HG03378 (cell line): ENCODE results near the gene TP73.
"Not testable (repeated sequence)": the region's sequence is repeated elsewhere in the genome, so short reads cannot be mapped to it uniquely, and the experiment has no call there.

ENCODE experiments used
- ATAC-seq: cut with Tn5 transposase; IDR thresholded peaks from one replicate; pipeline ENCODE4 v1.9.1; 2021; ENCODE audit warnings: mild to moderate bottlenecking, moderate library complexity; ENCODE audit not compliant: unreplicated experiment

The TP73 gene

GRCh38 chr1:3740752-3741151 lies 88.4 kb downstream of the TP73 start:
- no peak for ATAC-seq

GRCh38 chr1:3741566-3742438 lies 89.5 kb downstream of the TP73 start:
- ATAC-seq, result no peak

DNA sequence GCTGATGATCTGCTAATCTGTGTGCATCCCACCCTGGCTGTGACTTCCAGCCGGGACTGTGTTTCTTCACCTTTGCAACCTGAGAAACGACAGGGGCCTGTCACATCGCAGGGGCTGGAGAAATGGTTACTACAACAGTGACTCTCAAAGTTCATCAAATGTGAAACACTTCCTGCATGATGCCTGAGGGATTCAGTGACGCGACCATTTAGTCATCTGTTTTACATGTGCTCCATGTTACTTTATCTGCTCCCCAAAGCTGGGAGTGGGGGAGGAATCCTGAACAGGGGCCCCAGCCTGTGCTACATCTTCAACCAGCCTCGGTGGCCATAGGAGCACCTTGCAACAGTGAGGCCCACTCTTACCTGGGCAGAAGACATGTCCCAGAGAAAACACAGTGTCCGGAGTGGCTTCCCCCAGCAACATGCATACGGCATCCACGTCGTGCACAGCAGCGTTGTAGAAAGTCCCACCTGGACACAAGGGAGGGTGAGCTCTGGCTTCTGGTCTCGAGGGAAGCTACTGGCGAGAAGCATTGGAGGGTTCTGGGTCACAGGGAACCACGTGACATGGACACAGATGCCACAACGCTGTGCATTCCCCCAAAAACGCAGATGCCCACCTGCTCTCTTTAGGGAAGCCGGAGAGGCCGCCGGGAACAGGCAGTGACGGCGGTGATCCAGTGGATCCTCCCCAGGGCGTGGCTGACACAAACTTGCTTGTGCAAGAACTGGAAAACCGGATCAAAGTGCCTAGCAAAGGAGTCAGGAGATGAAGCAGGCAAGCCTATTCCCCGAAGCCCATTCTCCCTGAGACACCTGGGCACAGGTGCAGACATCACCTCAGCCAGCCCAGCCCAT lies 90.4 kb downstream of the TP73 start:
- ATAC-seq, result no peak

GRCh38 chr1:3743421-3743820 lies 91.1 kb downstream of the TP73 start:
- no peak for ATAC-seq

GRCh38 chr1:3743826-3744225 lies 91.5 kb downstream of the TP73 start:
- ATAC-seq, result no peak

- ATAC-seq, result no peak
These were observed 92.3 kb downstream of the TP73 start for GRCh38 chr1:3744646-3745045.

GRCh38 chr1:3745071-3745470 lies 92.8 kb downstream of the TP73 start:
- ATAC-seq, result no peak

- no peak for ATAC-seq
These were observed 93.5 kb downstream of the TP73 start for GRCh38 chr1:3745590-3746381.

DNA sequence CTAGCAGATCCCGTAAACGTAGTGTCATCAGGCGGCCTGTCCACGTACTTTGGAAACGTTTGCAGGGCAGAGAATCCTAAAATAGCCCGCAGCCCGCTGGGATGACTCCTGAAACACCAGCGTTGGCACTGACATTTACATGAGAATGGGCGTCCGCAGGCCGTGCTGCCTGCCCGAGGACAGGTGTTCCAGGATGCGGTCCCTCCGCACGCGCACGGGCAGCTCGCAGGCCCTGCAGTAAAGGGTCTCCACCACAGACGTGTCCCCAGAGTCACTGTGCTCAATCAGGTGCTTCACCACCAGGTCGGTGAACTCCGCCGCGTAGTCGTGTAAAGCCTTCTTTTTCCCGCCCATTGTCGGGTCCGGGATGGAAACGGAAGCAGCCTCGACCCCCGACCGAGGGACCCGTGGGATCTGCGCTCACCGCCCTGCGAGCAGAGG lies 94.1 kb downstream of the TP73 start:
- no peak for ATAC-seq

DNA sequence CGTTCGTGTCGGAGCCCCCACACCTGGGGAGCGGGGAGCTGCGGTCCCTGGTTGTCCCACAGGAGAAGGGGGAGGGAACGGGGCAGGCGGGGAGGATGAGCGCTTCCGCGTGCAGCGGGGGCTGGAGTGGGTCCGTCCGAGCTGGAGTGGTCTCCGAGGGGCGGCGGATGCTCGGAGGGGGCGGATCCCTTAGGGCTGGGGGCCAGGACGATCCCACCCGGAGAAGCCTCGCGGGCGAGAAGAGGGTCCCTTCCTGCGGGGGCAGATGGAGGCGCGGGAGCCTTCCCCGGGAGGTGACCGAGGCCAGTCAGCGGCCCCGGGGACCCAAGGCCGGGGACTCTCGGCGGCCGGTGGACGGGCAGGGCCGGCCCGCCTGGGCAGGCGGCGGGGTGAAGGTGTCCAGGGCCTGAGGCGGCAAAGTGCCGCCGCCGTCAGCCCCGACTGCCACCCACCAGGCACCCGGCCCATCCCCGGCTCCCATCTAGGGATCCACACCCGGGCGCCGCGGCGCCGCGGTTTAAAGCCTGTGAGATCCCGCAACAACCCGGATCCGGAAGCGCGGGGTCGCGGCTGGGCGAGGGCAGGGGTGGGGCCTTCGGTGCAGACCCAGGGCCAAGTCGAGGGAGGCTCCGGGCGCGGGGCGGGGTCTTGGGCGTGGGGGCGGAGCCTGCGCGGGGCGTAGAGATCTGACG lies 94.7 kb downstream of the TP73 start:
- no peak for ATAC-seq

GRCh38 chr1:3747522-3747848 lies 95.2 kb downstream of the TP73 start:
- ATAC-seq, result no peak

GRCh38 chr1:3747903-3748302 lies 95.6 kb downstream of the TP73 start:
- no peak for ATAC-seq

DNA sequence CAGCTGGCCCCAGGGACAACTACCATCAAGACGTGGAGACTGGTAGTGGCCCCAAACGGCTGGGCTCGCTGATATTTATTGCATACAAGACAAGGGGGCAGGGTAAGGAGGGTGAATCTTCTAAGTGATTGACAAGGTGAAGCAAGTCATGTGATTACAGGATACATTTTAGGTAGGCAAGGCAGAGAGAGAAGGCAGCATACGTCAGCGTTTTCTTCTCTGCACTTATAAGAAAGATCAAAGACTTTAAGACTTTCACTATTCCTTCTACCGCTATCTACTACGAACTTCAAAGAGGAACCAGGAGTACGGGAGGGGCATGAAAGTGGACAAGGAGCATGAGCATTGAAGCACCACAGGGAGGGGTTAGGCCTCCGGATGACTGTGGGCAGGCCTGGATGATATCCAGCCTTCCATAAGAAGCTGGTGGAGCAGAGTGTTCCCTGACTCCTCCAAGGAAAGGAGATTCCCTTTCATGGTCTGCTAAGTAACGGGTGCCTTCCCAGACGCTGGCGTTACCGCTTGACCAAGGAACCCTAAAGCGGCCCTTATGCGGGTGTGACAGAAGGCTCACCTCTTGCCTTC lies 96.1 kb downstream of the TP73 start:
- not testable (repeated sequence) for ATAC-seq

- ATAC-seq, result no peak
These were observed 97.2 kb downstream of the TP73 start for GRCh38 chr1:3749512-3749911.

GRCh38 chr1:3750741-3751140 lies 98.4 kb downstream of the TP73 start:
- no peak for ATAC-seq

DNA sequence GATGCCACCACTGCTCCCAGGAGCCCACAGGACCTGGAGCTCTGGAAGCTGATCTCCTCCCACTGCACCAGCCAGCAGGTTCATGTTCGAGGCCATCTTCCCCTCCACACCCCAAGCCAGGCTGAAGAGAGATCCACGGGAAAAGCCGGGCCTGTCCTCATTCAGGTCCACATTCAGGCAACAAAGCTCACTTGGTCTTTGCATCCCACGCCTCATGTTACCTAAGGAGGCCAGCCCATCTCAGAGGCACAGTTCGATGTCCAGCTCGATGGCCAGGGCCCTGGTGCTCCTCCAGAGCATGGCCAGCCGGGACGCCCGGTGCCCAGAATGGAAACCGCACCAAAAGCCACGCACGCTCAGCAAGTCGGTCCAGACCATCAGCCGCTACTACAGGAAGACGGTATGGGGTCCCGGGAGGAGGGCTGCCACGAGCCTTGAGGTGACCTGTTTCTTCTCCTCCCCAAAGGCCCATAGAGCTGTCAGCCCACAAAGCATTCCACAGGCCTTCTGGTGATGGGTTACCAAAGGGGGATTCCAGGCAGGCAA lies 100.2 kb downstream of the TP73 start, which contains the start of gene CCDC27:
Gene CCDC27, plus strand, starts transcription at position 51 of the 546 bp plus-strand sequence. Its CDS starts 32 bp downstream, at position 83.
- ATAC-seq, result no peak

- no peak for ATAC-seq
These were observed 101.5 kb downstream of the TP73 start for GRCh38 chr1:3753656-3754454.

GRCh38 chr1:3756394-3756793 lies 104.1 kb downstream of the TP73 start:
- no peak for ATAC-seq

DNA sequence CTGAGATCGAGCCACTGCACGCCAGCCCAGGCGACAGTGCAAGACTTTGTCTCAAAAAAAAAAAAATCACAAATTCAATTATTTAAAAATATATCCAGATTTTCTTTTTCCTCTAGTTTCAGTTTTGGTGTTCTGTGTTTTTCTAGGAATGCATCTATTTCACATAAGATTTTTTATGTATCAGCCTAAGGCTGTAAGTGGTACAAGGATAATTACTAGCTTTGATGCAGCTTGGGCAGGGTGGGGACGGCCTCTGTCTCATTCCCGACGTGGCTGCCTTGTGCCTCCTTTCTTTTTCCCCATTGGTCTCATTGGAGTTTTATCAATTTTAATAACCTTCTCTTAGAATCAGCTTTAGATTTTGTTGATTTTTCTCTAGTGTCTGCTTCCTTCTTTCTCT lies 106.8 kb downstream of the TP73 start:
- no peak for ATAC-seq
